GM12878 (cell line): ENCODE results near the gene AGER. TPM values are rescaled to one million over a fixed set of nuclear protein-coding genes. Genes with fewer than 3 reads are reported as not detected.

Experiments used
- E2F4 ChIP-seq: IDR thresholded peaks from 2 replicates; pipeline ENCODE4 v1.6.1; 2012; ENCODE audit warnings: low read depth, low read length, improper control_type of control experiment
- EGR1 ChIP-seq, 2 experiments: IDR thresholded peaks; 1 replicate in 1 of 2; 2 replicates in 1 of 2; pipeline ENCODE4 v1.6.1; 2011 to 2012; ENCODE audit warnings: low read depth in 2 of 2, low read length in 2 of 2, borderline replicate concordance in 1 of 2, mild to moderate bottlenecking in 1 of 2, moderate library complexity in 1 of 2
- HDGF ChIP-seq: fragments of 450-650 bp; IDR thresholded peaks from 2 replicates; pipeline ENCODE4 v1.6.1; 2016; ENCODE audit warnings: antibody characterized with exemption
- HSF1 ChIP-seq: fragments of 150-350 bp; IDR thresholded peaks from 2 replicates; pipeline ENCODE4 v1.6.1; 2014; ENCODE audit warnings: mild to moderate bottlenecking, low read depth, low read length
- MAX ChIP-seq: IDR thresholded peaks from 2 replicates; pipeline ENCODE4 v1.6.1; 2012; ENCODE audit warnings: low read depth, low read length, improper control_type of control experiment
- MEF2A ChIP-seq: IDR thresholded peaks from 2 replicates; pipeline ENCODE4 v1.6.1; 2011; ENCODE audit warnings: low read depth, mild to moderate bottlenecking, low read length, moderate library complexity; ENCODE audit not compliant: insufficient read depth
- MTA3 ChIP-seq: IDR thresholded peaks from 2 replicates; pipeline ENCODE4 v1.6.1; 2012; ENCODE audit warnings: low read length, inconsistent platforms, borderline replicate concordance
- NFYB ChIP-seq: IDR thresholded peaks from 2 replicates; pipeline ENCODE4 v1.6.1; 2011; ENCODE audit warnings: low read depth, mild to moderate bottlenecking, low read length, improper control_type of control experiment, moderate library complexity; ENCODE audit not compliant: insufficient read depth
- RUNX3 ChIP-seq: IDR thresholded peaks from 2 replicates; pipeline ENCODE4 v1.6.1; 2012; ENCODE audit warnings: low read length, inconsistent platforms
- SP1 ChIP-seq: IDR thresholded peaks from one replicate; pipeline ENCODE4 v1.6.1; 2011; ENCODE audit warnings: low read depth, low read length
- TARDBP ChIP-seq: IDR thresholded peaks from 2 replicates; pipeline ENCODE4 v1.6.1; 2016; ENCODE audit warnings: borderline replicate concordance
- polyA plus RNA-seq, 11 experiments: library from polyadenylated mRNA; depleted of rRNA in 4 of 11; unstranded in 6 of 11; stranded (reverse) in 5 of 11; fragments of >200 nt; fragmentation: Nextera tagmentation in 4 of 11; fragmentation: Illumina TruSeq in 1 of 11; extraction: Ambion mirVana in 4 of 11; extraction: Trizol in 1 of 11; gene quantifications; 1 replicate in 1 of 11; 2 replicates in 10 of 11; pipeline versions ENCODE4 v1.2.1 to v1.2.3, GENCODE V29; 2011 to 2016; ENCODE audit warnings: inconsistent platforms in 2 of 11, missing spikeins in 2 of 11, low read depth in 1 of 11
- total RNA-seq, 4 experiments: library from RNA; depleted of rRNA in 3 of 4; stranded (reverse); fragments of >200 nt in 3 of 4; fragmentation: Illumina TruSeq in 1 of 4; extraction: Trizol in 1 of 4; gene quantifications; 2 replicates each; pipeline versions ENCODE4 v1.2.1 to v1.2.3, GENCODE V29; 2013 to 2021

The AGER gene
- total and polyA plus RNA-seq, 10 of the 15 experiments (the other 5 are each of a cell fraction or from before 2014, with no cell fraction given): 1.1 to 18.2 (median 3.9) TPM

GRCh38 chr6:32195652-32195901 is 11.5 kb upstream of the AGER start (continued):
- TF ChIP-seq MTA3 (no peak), EGR1 (IDR thresholded peaks at IDR 0.05; ENCODE audit: borderline replicate concordance in 1 of 2, low read depth in 2 of 2, low read length in 2 of 2) (peak in 1 of 2 experiments; percentile 98; a peak in 2 of 3 replicates), TARDBP (no peak), NFYB (peak; percentile 78), MAX (0 out of 2 replicates have a peak, but pooled peaks have one; percentile 85), HSF1 (no peak), MEF2A (no peak), E2F4 (peak; percentile 73; the same call in 1 of the 2 replicates), HDGF (peak; percentile 58), SP1 (peak; percentile 79), RUNX3 (no peak)
